ENCODE results near the gene SLC38A10. TPM values are rescaled to one million over a fixed set of nuclear protein-coding genes. Genes with fewer than 3 reads are reported as not detected.

SLC38A10 gene
- total and polyA plus RNA-seq, 2 of the 13 experiments (the other 11 are each of a cell fraction or from before 2014, with no cell fraction given) = 23.4 to 55.8 TPM

- TF ChIP-seq USF2 (IDR thresholded peaks at IDR 0.05; ENCODE audit: low read depth, low read length) (no peak), USF2 (CRISPR knock-in tag; IDR thresholded peaks at IDR 0.05; ENCODE audit: borderline replicate concordance) (no peak), BCL3 (CRISPR knock-in tag; IDR thresholded peaks at IDR 0.05) (peak; percentile 19; the same call in 1 of the 2 replicates), TRIM22 (IDR thresholded peaks at IDR 0.05) (no peak), ZNF709 (CRISPR knock-in tag; IDR thresholded peaks at IDR 0.05) (no peak; the same call in none of the 2 replicates), ZNF687 (CRISPR knock-in tag; IDR thresholded peaks at IDR 0.05) (peak; percentile 98), NPAS2 (CRISPR knock-in tag; IDR thresholded peaks at IDR 0.05; ENCODE audit: borderline replicate concordance) (no peak), GATA4 (IDR thresholded peaks at IDR 0.05; ENCODE audit: borderline replicate concordance, low read depth) (0 out of 2 replicates have a peak, but pooled peaks have one; percentile 36), CREB3 (CRISPR knock-in tag; IDR thresholded peaks at IDR 0.05) (0 out of 2 replicates have a peak, but pooled peaks have one; percentile 25), RXRB (CRISPR knock-in tag; IDR thresholded peaks at IDR 0.05; ENCODE audit: borderline replicate concordance) (peak; percentile 44), ADNP (CRISPR knock-in tag; IDR thresholded peaks at IDR 0.05) (no peak), NR2C2 (CRISPR knock-in tag; IDR thresholded peaks at IDR 0.05; ENCODE audit: borderline replicate concordance) (no peak; the same call in 1 of the 2 replicates)
- TF ChIP-seq, protein P1, sequence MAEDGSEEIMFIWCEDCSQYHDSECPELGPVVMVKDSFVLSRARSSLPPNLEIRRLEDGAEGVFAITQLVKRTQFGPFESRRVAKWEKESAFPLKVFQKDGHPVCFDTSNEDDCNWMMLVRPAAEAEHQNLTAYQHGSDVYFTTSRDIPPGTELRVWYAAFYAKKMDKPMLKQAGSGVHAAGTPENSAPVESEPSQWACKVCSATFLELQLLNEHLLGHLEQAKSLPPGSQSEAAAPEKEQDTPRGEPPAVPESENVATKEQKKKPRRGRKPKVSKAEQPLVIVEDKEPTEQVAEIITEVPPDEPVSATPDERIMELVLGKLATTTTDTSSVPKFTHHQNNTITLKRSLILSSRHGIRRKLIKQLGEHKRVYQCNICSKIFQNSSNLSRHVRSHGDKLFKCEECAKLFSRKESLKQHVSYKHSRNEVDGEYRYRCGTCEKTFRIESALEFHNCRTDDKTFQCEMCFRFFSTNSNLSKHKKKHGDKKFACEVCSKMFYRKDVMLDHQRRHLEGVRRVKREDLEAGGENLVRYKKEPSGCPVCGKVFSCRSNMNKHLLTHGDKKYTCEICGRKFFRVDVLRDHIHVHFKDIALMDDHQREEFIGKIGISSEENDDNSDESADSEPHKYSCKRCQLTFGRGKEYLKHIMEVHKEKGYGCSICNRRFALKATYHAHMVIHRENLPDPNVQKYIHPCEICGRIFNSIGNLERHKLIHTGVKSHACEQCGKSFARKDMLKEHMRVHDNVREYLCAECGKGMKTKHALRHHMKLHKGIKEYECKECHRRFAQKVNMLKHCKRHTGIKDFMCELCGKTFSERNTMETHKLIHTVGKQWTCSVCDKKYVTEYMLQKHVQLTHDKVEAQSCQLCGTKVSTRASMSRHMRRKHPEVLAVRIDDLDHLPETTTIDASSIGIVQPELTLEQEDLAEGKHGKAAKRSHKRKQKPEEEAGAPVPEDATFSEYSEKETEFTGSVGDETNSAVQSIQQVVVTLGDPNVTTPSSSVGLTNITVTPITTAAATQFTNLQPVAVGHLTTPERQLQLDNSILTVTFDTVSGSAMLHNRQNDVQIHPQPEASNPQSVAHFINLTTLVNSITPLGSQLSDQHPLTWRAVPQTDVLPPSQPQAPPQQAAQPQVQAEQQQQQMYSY (CRISPR knock-in tag; IDR thresholded peaks at IDR 0.05) = 0 out of 2 replicates have a peak, but pooled peaks have one; percentile 38
Measured at GRCh38 chr17:81222906-81223761, 72.0 kb downstream of the SLC38A10 start, which contains the start of gene CEP131 (continued).

Measured in HepG2 (cell line).